GM23338 (cell line): ENCODE results near the gene WNT10A. TPM values are rescaled to one million over a fixed set of nuclear protein-coding genes. Genes with fewer than 3 reads are reported as not detected.

Source experiments
- ATAC-seq: fragments of 200-7000 bp; cut with Tn5 transposase; 3 replicates; pipeline ENCODE4 v1.9.1; 2020
- DNase-seq: peaks from one replicate; pipeline ENCODE4 v3.0.0-alpha.2; 2015; ENCODE audit warnings: low spot score
- H2AFZ ChIP-seq: fragments of 200-600 bp; sonication (generic); 2 replicates; pipeline ENCODE4 v1.8.0; 2016; ENCODE audit warnings: antibody characterized with exemption, mild to moderate bottlenecking, moderate library complexity
- H3F3A ChIP-seq: fragments of 200-600 bp; sonication (generic); replicated peaks from 2 replicates; pipeline ENCODE4 v1.8.0; 2017; ENCODE audit warnings: antibody characterized with exemption, mixed run types, low read depth
- H3K27ac ChIP-seq: fragments of 200-600 bp; sonication (generic); 2 replicates; pipeline ENCODE4 v1.6.1; 2016; ENCODE audit warnings: low read depth
- H3K27me3 ChIP-seq: fragments of 200-600 bp; sonication (generic); 2 replicates; pipeline ENCODE4 v1.8.0; 2016; ENCODE audit warnings: mild to moderate bottlenecking, mixed run types, moderate library complexity; ENCODE audit not compliant: insufficient read depth
- H3K36me3 ChIP-seq: fragments of 200-600 bp; sonication (generic); 2 replicates; pipeline ENCODE4 v1.8.0; 2016; ENCODE audit warnings: mild to moderate bottlenecking; ENCODE audit not compliant: insufficient read depth
- H3K4me1 ChIP-seq: fragments of 200-600 bp; sonication (generic); 2 replicates; pipeline ENCODE4 v1.8.0; 2016; ENCODE audit warnings: mild to moderate bottlenecking, moderate library complexity; ENCODE audit not compliant: insufficient read depth
- H3K4me2 ChIP-seq: fragments of 200-600 bp; sonication (generic); 2 replicates; pipeline ENCODE4 v1.7.1; 2017; ENCODE audit warnings: mixed run types
- H3K4me3 ChIP-seq: fragments of 200-600 bp; sonication (generic); 2 replicates; pipeline ENCODE4 v1.6.1; 2016; ENCODE audit warnings: mixed run types
- H3K79me2 ChIP-seq: fragments of 200-600 bp; sonication (generic); replicated peaks from 2 replicates; pipeline ENCODE4 v1.8.0; 2017; ENCODE audit warnings: mild to moderate bottlenecking; ENCODE audit not compliant: insufficient read depth
- H3K9me2 ChIP-seq: fragments of 200-600 bp; sonication (generic); 2 replicates; pipeline ENCODE4 v1.8.0; 2017; ENCODE audit not compliant: insufficient read depth
- H4K20me1 ChIP-seq: fragments of 200-600 bp; sonication (generic); replicated peaks from 2 replicates; pipeline ENCODE4 v1.8.0; 2017; ENCODE audit warnings: mild to moderate bottlenecking; ENCODE audit not compliant: insufficient read depth
- H3K27ac Mint-ChIP-seq: 2 replicates; pipeline ENCODE4 v1.8.0; 2020; ENCODE audit warnings: inconsistent platforms, mild to moderate bottlenecking, moderate library complexity, mixed read lengths
- H3K27me3 Mint-ChIP-seq: 3 replicates; pipeline ENCODE4 v1.8.0; 2022; ENCODE audit warnings: low read depth, mild to moderate bottlenecking, moderate library complexity, mixed read lengths, inconsistent platforms; ENCODE audit not compliant: insufficient read depth, poor library complexity
- H3K36me3 Mint-ChIP-seq: 3 replicates; pipeline ENCODE4 v1.8.0; 2021; ENCODE audit warnings: low read depth, mild to moderate bottlenecking, inconsistent platforms, moderate library complexity, mixed read lengths
- H3K4me1 Mint-ChIP-seq: 3 replicates; pipeline ENCODE4 v1.8.0; 2020; ENCODE audit warnings: mild to moderate bottlenecking, inconsistent platforms, mixed read lengths
- H3K4me3 Mint-ChIP-seq: 3 replicates; pipeline ENCODE4 v1.8.0; 2021; ENCODE audit warnings: moderate library complexity, mild to moderate bottlenecking, inconsistent platforms, mixed read lengths
- H3K9me3 Mint-ChIP-seq: 3 replicates; pipeline ENCODE4 v1.8.0; 2020; ENCODE audit warnings: moderate library complexity, mild to moderate bottlenecking, inconsistent platforms, mixed read lengths
- CTCF ChIP-seq, 2 experiments: fragments of 200-600 bp in 1 of 2; sonication (generic) in 1 of 2; conservative IDR thresholded peaks; 2 replicates each; pipeline versions ENCODE4 v1.5.1 to v1.6.1; 2016 to 2017; ENCODE audit warnings: antibody characterized with exemption in 2 of 2, low read depth in 2 of 2, mild to moderate bottlenecking in 2 of 2, moderate library complexity in 1 of 2
- EZH2 ChIP-seq: fragments of 200-600 bp; sonication (generic); IDR thresholded peaks from one replicate; pipeline ENCODE4 v1.8.0; 2017; ENCODE audit warnings: antibody characterized with exemption, mild to moderate bottlenecking, low read depth; ENCODE audit not compliant: unreplicated experiment
- JUNB ChIP-seq: IDR thresholded peaks from one replicate; pipeline ENCODE4 v1.6.1; 2016; ENCODE audit warnings: antibody characterized with exemption; ENCODE audit not compliant: unreplicated experiment
- POLR2AphosphoS5 ChIP-seq: IDR thresholded peaks from 2 replicates; pipeline ENCODE4 v1.6.1; 2016; ENCODE audit warnings: antibody characterized with exemption, low read depth
- ZNF462 ChIP-seq: fragments of 250-450 bp; sonication (Bioruptor Pico); IDR thresholded peaks from 2 replicates; pipeline ENCODE4 v1.5.0; 2020; ENCODE audit warnings: mild to moderate bottlenecking, moderate library complexity
- polyA plus RNA-seq: library from polyadenylated mRNA; unstranded; fragments of >200 nt; fragmentation: Nextera tagmentation; extraction: Ambion mirVana; gene quantifications from 2 replicates; pipeline ENCODE4 v1.2.1, GENCODE V29; 2016
- total RNA-seq: library from RNA; depleted of rRNA; stranded (reverse); fragments of >200 nt; shearing (Covaris generic); gene quantifications from 2 replicates; pipeline ENCODE4 v1.2.3, GENCODE V29; 2014

Gene WNT10A
- total and polyA plus RNA-seq, 2 experiments from 2014 or later = not detected

- no peak overlapping the region for H3K4me3 ChIP-seq
- H3F3A ChIP-seq = no peaks in the 10 kb centered on the region
- Mint-ChIP-seq H3K27me3 (peaks cover 96% of the 10 kb centered on the region), H3K27ac (no peak overlapping the region), H3K36me3 (no peaks in the 10 kb centered on the region; the same call in 2 of the 3 replicates), H3K4me3 (no peak overlapping the region), H3K4me1 (peaks cover 21% of the 10 kb centered on the region; the same call in 2 of the 3 replicates), H3K9me3 (no peaks in the 10 kb centered on the region)
- ATAC-seq (no peak), DNase-seq (no peak)
- H3K79me2 ChIP-seq = no peaks in the 10 kb centered on the region
- H3K4me2 ChIP-seq = no peak overlapping the region
- H3K4me1 ChIP-seq = peaks cover 19% of the 10 kb centered on the region; the same call in 1 of the 2 replicates
- H3K27me3 ChIP-seq = peaks cover 100% of the 10 kb centered on the region
- peaks cover 29% of the 10 kb centered on the region for H4K20me1 ChIP-seq
- H3K36me3 ChIP-seq = no peaks in the 10 kb centered on the region
- H3K27ac ChIP-seq = no peak overlapping the region
- no peak overlapping the region for H2AFZ ChIP-seq
- H3K9me2 ChIP-seq = no peaks in the 10 kb centered on the region
- TF ChIP-seq JUNB = no peak
- TF ChIP-seq EZH2 = no peak
- TF ChIP-seq POLR2AphosphoS5 = no peak
- TF ChIP-seq ZNF462 = no peak
- TF ChIP-seq CTCF (conservative IDR thresholded peaks at IDR 0.05; ENCODE audit: low read depth in 2 of 2) = peak in 1 of 2 experiments; percentile 30; a peak in 2 of 4 replicates
These were observed 2.8 kb upstream of the WNT10A start for GRCh38 chr2:218877891-218878290.
